SU-DHL-6 (cell line): ENCODE data around the gene UQCR11.

Experiments used
- H2AFZ ChIP-seq: fragments of 200-600 bp; sonication (generic); 2 replicates; pipeline ENCODE4 v1.6.1; 2014; ENCODE audit warnings: low read depth, mild to moderate bottlenecking, moderate library complexity, mixed read lengths, antibody characterized with exemption, low read length; ENCODE audit not compliant: severe bottlenecking
- H3F3A ChIP-seq: fragments of 200-600 bp; shearing (Covaris generic); 2 replicates; pipeline ENCODE4 v1.6.0; 2016; ENCODE audit warnings: antibody characterized with exemption, mild to moderate bottlenecking; ENCODE audit not compliant: insufficient read depth
- H3K27ac ChIP-seq: fragments of 200-600 bp; sonication (generic); 2 replicates; pipeline ENCODE4 v1.5.1; 2016; ENCODE audit warnings: low read depth, mild to moderate bottlenecking, low read length, moderate library complexity, mixed read lengths
- H3K27me3 ChIP-seq: fragments of 200-600 bp; sonication (generic), shearing (Covaris generic); 2 replicates; pipeline ENCODE4 v1.6.0; 2014; ENCODE audit warnings: mild to moderate bottlenecking, low read length
- H3K36me3 ChIP-seq: fragments of 200-600 bp; sonication (generic); 2 replicates; pipeline ENCODE4 v1.6.1; 2014; ENCODE audit warnings: mild to moderate bottlenecking, low read length, mixed read lengths
- H3K4me2 ChIP-seq: fragments of 300-600, 200-600 bp; shearing (Covaris generic), sonication (generic); 2 replicates; pipeline ENCODE4 v1.6.0; 2014; ENCODE audit warnings: low read length, low read depth, mild to moderate bottlenecking; ENCODE audit not compliant: poor library complexity, severe bottlenecking
- H3K4me3 ChIP-seq: fragments of 200-600 bp; sonication (generic); 2 replicates; pipeline ENCODE4 v1.5.1; 2014; ENCODE audit warnings: antibody characterized with exemption, low read length, mild to moderate bottlenecking, mixed read lengths; ENCODE audit not compliant: insufficient read depth, poor library complexity, severe bottlenecking
- H3K79me2 ChIP-seq: fragments of 200-600 bp; sonication (generic); 2 replicates; pipeline ENCODE4 v1.6.1; 2014; ENCODE audit warnings: mild to moderate bottlenecking, low read length, moderate library complexity; ENCODE audit not compliant: insufficient read depth
- H3K9ac ChIP-seq: fragments of 200-600 bp; sonication (generic); 2 replicates; pipeline ENCODE4 v1.7.0; 2014; ENCODE audit warnings: mild to moderate bottlenecking, low read length
- H3K9me2 ChIP-seq: fragments of 200-600 bp; sonication (generic); replicated peaks from 2 replicates; pipeline ENCODE4 v1.6.1; 2014; ENCODE audit warnings: low read length; ENCODE audit not compliant: insufficient read depth
- H3K9me3 ChIP-seq: fragments of 200-600 bp; sonication (generic); 2 replicates; pipeline ENCODE4 v1.6.1; 2014; ENCODE audit warnings: low read length, mixed read lengths; ENCODE audit not compliant: insufficient read depth
- H4K20me1 ChIP-seq: fragments of 200-600 bp; sonication (generic); 2 replicates; pipeline ENCODE4 v1.6.1; 2014; ENCODE audit warnings: low read depth, mild to moderate bottlenecking, antibody characterized with exemption, low read length, moderate library complexity, mixed read lengths
- CTCF ChIP-seq: fragments of 200-600 bp; sonication (generic); IDR thresholded peaks from one replicate; pipeline ENCODE4 v1.5.1; 2017; ENCODE audit warnings: antibody characterized with exemption, mild to moderate bottlenecking, low read length, moderate library complexity; ENCODE audit not compliant: insufficient read depth, poor library complexity, severe bottlenecking
- EZH2phosphoT487 ChIP-seq: fragments of 200-600 bp; sonication (generic), shearing (Covaris generic); conservative IDR thresholded peaks from 2 replicates; pipeline ENCODE4 v1.6.1; 2018; ENCODE audit warnings: mild to moderate bottlenecking, antibody characterized with exemption, low read length, moderate library complexity, mixed read lengths

Gene UQCR11

GRCh38 chr19:1618157-1619093, 13.2 kb upstream of the UQCR11 start:
- Histone ChIP-seq H3K9me2 (no peaks in the 10 kb centered on the region), H2AFZ (no peak overlapping the region), H4K20me1 (no peaks in the 10 kb centered on the region), H3K36me3 (peaks cover 11% of the 10 kb centered on the region; the same call in 1 of the 2 replicates), H3K27me3 (no peaks in the 10 kb centered on the region), H3F3A (peaks cover 6% of the 10 kb centered on the region; the same call in 1 of the 2 replicates), H3K9ac (no peak overlapping the region), H3K9me3 (no peaks in the 10 kb centered on the region), H3K79me2 (no peaks in the 10 kb centered on the region), H3K4me3 (no peak overlapping the region), H3K27ac (no peak overlapping the region), H3K4me2 (no peak overlapping the region)
- TF ChIP-seq CTCF (peak; percentile 16), EZH2phosphoT487 (no peak)

GRCh38 chr19:1616875-1617274, 11.6 kb upstream of the UQCR11 start:
- Histone ChIP-seq H4K20me1 (no peaks in the 10 kb centered on the region), H3K4me3 (no peak overlapping the region), H3K27me3 (no peaks in the 10 kb centered on the region), H3K9ac (no peak overlapping the region), H2AFZ (no peak overlapping the region), H3K79me2 (no peaks in the 10 kb centered on the region), H3K9me3 (no peaks in the 10 kb centered on the region), H3K36me3 (peaks cover 11% of the 10 kb centered on the region; the same call in 1 of the 2 replicates), H3K27ac (no peak overlapping the region), H3K9me2 (no peaks in the 10 kb centered on the region), H3F3A (peaks cover 6% of the 10 kb centered on the region; the same call in 1 of the 2 replicates), H3K4me2 (no peak overlapping the region)
- TF ChIP-seq EZH2phosphoT487 (no peak), CTCF (no peak)

GRCh38 chr19:1616396-1616795, 11.1 kb upstream of the UQCR11 start:
- no peak overlapping the region for H3K9ac ChIP-seq
- H3F3A ChIP-seq, result peaks cover 9% of the 10 kb centered on the region; the same call in 1 of the 2 replicates
- no peaks in the 10 kb centered on the region for H3K27me3 ChIP-seq
- no peaks in the 10 kb centered on the region for H4K20me1 ChIP-seq
- no peaks in the 10 kb centered on the region for H3K79me2 ChIP-seq
- H2AFZ ChIP-seq, result no peak overlapping the region
- H3K9me3 ChIP-seq, result no peaks in the 10 kb centered on the region
- H3K4me3 ChIP-seq, result no peak overlapping the region
- TF ChIP-seq CTCF (no peak), EZH2phosphoT487 (no peak)
- no peaks in the 10 kb centered on the region for H3K9me2 ChIP-seq
- H3K4me2 ChIP-seq, result no peak overlapping the region
- no peak overlapping the region for H3K27ac ChIP-seq
- H3K36me3 ChIP-seq, result peaks cover 11% of the 10 kb centered on the region; the same call in 1 of the 2 replicates
